ENCODE data around the gene GET4. TPM values are rescaled to one million over a fixed set of nuclear protein-coding genes. Genes with fewer than 3 reads are reported as not detected.

The GET4 gene
- total and polyA plus RNA-seq, 2 of the 13 experiments (the other 11 are each of a cell fraction or from before 2014, with no cell fraction given), result 28.2 to 35.2 TPM

DNA sequence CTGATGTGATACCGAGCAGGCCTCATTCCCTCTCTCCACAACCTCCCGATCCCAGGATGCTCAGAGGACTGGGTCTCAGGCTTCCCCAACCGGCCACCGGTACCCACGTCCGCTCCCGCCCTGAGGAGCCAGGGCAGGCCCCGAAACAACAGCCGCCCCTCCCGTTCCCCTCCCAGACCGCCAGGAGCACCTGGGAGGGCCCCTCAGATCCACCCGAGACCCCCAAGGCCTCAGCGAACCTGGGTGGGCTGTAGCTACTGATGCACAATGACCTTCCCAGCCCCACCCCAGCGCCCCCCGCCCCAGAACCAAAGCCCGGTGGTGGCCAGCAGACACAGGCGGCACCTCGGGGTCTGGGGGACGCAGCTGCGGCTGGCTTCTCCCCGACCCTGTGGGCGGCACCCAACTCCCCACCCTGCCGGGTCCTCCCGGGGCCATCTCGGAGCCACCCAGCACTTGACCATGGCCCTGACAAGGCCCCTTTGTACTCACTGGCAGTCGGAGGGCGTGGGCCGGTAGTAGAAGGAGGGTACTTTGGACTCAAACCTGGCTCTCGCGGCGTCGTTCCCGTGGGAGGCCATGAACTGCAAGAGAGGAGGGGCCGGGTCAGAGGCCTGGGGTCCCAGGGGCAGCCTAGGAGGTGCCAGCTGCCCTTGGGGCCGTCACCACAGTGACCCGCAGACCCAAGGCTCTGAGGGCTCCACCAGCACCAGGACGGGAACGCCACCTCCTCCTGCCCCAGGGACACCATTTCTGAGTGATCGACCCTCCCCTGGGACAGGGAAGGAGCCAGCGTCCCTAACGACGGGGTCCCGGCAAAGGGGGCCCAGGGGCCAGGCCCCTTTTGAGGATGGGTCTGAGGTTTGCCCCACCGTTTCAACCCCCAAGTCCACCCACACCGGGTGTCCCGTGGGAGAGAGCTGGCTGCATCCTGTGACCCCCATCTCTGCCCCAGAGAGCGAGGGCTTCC, 50.0 kb downstream of the GET4 start (continued):
- TF ChIP-seq, protein P1, sequence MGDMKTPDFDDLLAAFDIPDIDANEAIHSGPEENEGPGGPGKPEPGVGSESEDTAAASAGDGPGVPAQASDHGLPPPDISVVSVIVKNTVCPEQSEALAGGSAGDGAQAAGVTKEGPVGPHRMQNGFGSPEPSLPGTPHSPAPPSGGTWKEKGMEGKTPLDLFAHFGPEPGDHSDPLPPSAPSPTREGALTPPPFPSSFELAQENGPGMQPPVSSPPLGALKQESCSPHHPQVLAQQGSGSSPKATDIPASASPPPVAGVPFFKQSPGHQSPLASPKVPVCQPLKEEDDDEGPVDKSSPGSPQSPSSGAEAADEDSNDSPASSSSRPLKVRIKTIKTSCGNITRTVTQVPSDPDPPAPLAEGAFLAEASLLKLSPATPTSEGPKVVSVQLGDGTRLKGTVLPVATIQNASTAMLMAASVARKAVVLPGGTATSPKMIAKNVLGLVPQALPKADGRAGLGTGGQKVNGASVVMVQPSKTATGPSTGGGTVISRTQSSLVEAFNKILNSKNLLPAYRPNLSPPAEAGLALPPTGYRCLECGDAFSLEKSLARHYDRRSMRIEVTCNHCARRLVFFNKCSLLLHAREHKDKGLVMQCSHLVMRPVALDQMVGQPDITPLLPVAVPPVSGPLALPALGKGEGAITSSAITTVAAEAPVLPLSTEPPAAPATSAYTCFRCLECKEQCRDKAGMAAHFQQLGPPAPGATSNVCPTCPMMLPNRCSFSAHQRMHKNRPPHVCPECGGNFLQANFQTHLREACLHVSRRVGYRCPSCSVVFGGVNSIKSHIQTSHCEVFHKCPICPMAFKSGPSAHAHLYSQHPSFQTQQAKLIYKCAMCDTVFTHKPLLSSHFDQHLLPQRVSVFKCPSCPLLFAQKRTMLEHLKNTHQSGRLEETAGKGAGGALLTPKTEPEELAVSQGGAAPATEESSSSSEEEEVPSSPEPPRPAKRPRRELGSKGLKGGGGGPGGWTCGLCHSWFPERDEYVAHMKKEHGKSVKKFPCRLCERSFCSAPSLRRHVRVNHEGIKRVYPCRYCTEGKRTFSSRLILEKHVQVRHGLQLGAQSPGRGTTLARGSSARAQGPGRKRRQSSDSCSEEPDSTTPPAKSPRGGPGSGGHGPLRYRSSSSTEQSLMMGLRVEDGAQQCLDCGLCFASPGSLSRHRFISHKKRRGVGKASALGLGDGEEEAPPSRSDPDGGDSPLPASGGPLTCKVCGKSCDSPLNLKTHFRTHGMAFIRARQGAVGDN (CRISPR knock-in tag; IDR thresholded peaks at IDR 0.05), result peak; percentile 66
- no peak for TF ChIP-seq ZNF510 (CRISPR knock-in tag; IDR thresholded peaks at IDR 0.05; ENCODE audit: low read depth)
- no peak for TF ChIP-seq ZNF160 (CRISPR knock-in tag; IDR thresholded peaks at IDR 0.05)
- TF ChIP-seq MTA3 (CRISPR knock-in tag; IDR thresholded peaks at IDR 0.05), result no peak
- no peak for TF ChIP-seq GMEB2 (CRISPR knock-in tag; IDR thresholded peaks at IDR 0.05; ENCODE audit: low read depth)
- TF ChIP-seq MBNL3 (CRISPR knock-in tag; conservative IDR thresholded peaks at IDR 0.05), result no peak
- no peak for TF ChIP-seq ZNF180 (CRISPR knock-in tag; IDR thresholded peaks at IDR 0.05; ENCODE audit: borderline replicate concordance, low read depth)
- peak; percentile 80 for TF ChIP-seq KDM6A (CRISPR knock-in tag; IDR thresholded peaks at IDR 0.05; ENCODE audit: low read depth)
- TF ChIP-seq ZNF24 (IDR thresholded peaks at IDR 0.05), result no peak
- no peak for TF ChIP-seq ZFP36 (IDR thresholded peaks at IDR 0.05; ENCODE audit: borderline replicate concordance, low read depth, low read length, partially characterized antibody)
- TF ChIP-seq ZNF367 (CRISPR knock-in tag; IDR thresholded peaks at IDR 0.05; ENCODE audit: borderline replicate concordance), result no peak
- TF ChIP-seq ZNF205 (CRISPR knock-in tag; IDR thresholded peaks at IDR 0.05), result no peak
- TF ChIP-seq, protein P2, sequence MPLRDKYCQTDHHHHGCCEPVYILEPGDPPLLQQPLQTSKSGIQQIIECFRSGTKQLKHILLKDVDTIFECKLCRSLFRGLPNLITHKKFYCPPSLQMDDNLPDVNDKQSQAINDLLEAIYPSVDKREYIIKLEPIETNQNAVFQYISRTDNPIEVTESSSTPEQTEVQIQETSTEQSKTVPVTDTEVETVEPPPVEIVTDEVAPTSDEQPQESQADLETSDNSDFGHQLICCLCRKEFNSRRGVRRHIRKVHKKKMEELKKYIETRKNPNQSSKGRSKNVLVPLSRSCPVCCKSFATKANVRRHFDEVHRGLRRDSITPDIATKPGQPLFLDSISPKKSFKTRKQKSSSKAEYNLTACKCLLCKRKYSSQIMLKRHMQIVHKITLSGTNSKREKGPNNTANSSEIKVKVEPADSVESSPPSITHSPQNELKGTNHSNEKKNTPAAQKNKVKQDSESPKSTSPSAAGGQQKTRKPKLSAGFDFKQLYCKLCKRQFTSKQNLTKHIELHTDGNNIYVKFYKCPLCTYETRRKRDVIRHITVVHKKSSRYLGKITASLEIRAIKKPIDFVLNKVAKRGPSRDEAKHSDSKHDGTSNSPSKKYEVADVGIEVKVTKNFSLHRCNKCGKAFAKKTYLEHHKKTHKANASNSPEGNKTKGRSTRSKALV (CRISPR knock-in tag; IDR thresholded peaks at IDR 0.05), result no peak
- TF ChIP-seq TAF15 (IDR thresholded peaks at IDR 0.05; ENCODE audit: low read depth, low read length, poor library complexity, severe bottlenecking), result peak; percentile 36
- TF ChIP-seq, protein P3, sequence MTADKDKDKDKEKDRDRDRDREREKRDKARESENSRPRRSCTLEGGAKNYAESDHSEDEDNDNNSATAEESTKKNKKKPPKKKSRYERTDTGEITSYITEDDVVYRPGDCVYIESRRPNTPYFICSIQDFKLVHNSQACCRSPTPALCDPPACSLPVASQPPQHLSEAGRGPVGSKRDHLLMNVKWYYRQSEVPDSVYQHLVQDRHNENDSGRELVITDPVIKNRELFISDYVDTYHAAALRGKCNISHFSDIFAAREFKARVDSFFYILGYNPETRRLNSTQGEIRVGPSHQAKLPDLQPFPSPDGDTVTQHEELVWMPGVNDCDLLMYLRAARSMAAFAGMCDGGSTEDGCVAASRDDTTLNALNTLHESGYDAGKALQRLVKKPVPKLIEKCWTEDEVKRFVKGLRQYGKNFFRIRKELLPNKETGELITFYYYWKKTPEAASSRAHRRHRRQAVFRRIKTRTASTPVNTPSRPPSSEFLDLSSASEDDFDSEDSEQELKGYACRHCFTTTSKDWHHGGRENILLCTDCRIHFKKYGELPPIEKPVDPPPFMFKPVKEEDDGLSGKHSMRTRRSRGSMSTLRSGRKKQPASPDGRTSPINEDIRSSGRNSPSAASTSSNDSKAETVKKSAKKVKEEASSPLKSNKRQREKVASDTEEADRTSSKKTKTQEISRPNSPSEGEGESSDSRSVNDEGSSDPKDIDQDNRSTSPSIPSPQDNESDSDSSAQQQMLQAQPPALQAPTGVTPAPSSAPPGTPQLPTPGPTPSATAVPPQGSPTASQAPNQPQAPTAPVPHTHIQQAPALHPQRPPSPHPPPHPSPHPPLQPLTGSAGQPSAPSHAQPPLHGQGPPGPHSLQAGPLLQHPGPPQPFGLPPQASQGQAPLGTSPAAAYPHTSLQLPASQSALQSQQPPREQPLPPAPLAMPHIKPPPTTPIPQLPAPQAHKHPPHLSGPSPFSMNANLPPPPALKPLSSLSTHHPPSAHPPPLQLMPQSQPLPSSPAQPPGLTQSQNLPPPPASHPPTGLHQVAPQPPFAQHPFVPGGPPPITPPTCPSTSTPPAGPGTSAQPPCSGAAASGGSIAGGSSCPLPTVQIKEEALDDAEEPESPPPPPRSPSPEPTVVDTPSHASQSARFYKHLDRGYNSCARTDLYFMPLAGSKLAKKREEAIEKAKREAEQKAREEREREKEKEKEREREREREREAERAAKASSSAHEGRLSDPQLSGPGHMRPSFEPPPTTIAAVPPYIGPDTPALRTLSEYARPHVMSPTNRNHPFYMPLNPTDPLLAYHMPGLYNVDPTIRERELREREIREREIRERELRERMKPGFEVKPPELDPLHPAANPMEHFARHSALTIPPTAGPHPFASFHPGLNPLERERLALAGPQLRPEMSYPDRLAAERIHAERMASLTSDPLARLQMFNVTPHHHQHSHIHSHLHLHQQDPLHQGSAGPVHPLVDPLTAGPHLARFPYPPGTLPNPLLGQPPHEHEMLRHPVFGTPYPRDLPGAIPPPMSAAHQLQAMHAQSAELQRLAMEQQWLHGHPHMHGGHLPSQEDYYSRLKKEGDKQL (CRISPR knock-in tag; IDR thresholded peaks at IDR 0.05; ENCODE audit: low read depth), result 0 out of 2 replicates have a peak, but pooled peaks have one; percentile 22

Data from HepG2 (cell line).